ENCODE data around the gene KLHL41.

The KLHL41 gene

DNA sequence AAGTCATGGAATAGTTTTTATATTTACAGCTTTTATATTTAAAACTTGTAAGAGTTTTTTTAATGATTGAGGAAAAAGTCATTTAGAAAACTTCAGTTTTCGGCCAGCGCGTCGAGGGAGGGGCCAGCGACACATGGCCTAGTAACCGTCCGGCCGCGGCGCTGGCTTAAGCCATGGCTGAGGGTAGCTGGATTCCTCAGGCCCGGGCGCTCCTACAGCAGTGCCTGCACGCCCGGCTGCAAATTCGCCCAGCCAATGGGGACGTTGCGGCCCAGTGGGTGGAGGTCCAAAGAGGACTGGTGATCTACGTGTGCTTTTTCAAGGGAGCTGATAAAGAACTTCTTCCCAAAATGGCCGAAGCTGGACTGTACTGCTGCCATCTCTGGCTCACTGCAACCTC is 4.9 kb upstream of the KLHL41 start:
- H3K27ac ChIP-seq (replicated peaks), result no peak overlapping the region
- TF ChIP-seq, protein P1, sequence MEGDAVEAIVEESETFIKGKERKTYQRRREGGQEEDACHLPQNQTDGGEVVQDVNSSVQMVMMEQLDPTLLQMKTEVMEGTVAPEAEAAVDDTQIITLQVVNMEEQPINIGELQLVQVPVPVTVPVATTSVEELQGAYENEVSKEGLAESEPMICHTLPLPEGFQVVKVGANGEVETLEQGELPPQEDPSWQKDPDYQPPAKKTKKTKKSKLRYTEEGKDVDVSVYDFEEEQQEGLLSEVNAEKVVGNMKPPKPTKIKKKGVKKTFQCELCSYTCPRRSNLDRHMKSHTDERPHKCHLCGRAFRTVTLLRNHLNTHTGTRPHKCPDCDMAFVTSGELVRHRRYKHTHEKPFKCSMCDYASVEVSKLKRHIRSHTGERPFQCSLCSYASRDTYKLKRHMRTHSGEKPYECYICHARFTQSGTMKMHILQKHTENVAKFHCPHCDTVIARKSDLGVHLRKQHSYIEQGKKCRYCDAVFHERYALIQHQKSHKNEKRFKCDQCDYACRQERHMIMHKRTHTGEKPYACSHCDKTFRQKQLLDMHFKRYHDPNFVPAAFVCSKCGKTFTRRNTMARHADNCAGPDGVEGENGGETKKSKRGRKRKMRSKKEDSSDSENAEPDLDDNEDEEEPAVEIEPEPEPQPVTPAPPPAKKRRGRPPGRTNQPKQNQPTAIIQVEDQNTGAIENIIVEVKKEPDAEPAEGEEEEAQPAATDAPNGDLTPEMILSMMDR (IDR thresholded peaks at IDR 0.05; ENCODE audit: insufficient read depth, low read length), result no peak
- no peak for TF ChIP-seq GABPA (IDR thresholded peaks at IDR 0.05; ENCODE audit: low read depth)
- TF ChIP-seq POLR2AphosphoS5 (IDR thresholded peaks at IDR 0.05; ENCODE audit: low read depth), result no peak
- TF ChIP-seq, protein P2, sequence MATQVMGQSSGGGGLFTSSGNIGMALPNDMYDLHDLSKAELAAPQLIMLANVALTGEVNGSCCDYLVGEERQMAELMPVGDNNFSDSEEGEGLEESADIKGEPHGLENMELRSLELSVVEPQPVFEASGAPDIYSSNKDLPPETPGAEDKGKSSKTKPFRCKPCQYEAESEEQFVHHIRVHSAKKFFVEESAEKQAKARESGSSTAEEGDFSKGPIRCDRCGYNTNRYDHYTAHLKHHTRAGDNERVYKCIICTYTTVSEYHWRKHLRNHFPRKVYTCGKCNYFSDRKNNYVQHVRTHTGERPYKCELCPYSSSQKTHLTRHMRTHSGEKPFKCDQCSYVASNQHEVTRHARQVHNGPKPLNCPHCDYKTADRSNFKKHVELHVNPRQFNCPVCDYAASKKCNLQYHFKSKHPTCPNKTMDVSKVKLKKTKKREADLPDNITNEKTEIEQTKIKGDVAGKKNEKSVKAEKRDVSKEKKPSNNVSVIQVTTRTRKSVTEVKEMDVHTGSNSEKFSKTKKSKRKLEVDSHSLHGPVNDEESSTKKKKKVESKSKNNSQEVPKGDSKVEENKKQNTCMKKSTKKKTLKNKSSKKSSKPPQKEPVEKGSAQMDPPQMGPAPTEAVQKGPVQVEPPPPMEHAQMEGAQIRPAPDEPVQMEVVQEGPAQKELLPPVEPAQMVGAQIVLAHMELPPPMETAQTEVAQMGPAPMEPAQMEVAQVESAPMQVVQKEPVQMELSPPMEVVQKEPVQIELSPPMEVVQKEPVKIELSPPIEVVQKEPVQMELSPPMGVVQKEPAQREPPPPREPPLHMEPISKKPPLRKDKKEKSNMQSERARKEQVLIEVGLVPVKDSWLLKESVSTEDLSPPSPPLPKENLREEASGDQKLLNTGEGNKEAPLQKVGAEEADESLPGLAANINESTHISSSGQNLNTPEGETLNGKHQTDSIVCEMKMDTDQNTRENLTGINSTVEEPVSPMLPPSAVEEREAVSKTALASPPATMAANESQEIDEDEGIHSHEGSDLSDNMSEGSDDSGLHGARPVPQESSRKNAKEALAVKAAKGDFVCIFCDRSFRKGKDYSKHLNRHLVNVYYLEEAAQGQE (IDR thresholded peaks at IDR 0.05; ENCODE audit: insufficient replicate concordance, low read depth), result no peak
- no peak for TF ChIP-seq SPI1 (IDR thresholded peaks at IDR 0.05; ENCODE audit: borderline replicate concordance, low read depth)
- H3K4me3 ChIP-seq (replicated peaks; ENCODE audit: insufficient read depth, low read length), result no peak overlapping the region
- H3K27me3 ChIP-seq (ENCODE audit: insufficient read depth, poor library complexity, severe bottlenecking), result no peaks in the 10 kb centered on the region
- no peak for DNase-seq (ENCODE audit: low read depth in 1 of 2, low spot score in 1 of 2)

- no peak overlapping the region for H3K4me3 ChIP-seq (replicated peaks; ENCODE audit: insufficient read depth, low read length)
- no peak overlapping the region for H3K27ac ChIP-seq (replicated peaks)
- no peaks in the 10 kb centered on the region for H3K27me3 ChIP-seq (ENCODE audit: insufficient read depth, poor library complexity, severe bottlenecking)
- DNase-seq (ENCODE audit: low read depth in 1 of 2, low spot score in 1 of 2), result no peak
- TF ChIP-seq, protein P2 (IDR thresholded peaks at IDR 0.05; ENCODE audit: insufficient replicate concordance, low read depth), result no peak
- TF ChIP-seq SPI1 (IDR thresholded peaks at IDR 0.05; ENCODE audit: borderline replicate concordance, low read depth) (no peak), GABPA (IDR thresholded peaks at IDR 0.05; ENCODE audit: low read depth) (no peak), POLR2AphosphoS5 (IDR thresholded peaks at IDR 0.05; ENCODE audit: low read depth) (no peak)
- TF ChIP-seq, protein P1 (IDR thresholded peaks at IDR 0.05; ENCODE audit: insufficient read depth, low read length), result no peak
These were observed 1.8 kb upstream of the KLHL41 start for GRCh38 chr2:169507698-169508097.

DNA sequence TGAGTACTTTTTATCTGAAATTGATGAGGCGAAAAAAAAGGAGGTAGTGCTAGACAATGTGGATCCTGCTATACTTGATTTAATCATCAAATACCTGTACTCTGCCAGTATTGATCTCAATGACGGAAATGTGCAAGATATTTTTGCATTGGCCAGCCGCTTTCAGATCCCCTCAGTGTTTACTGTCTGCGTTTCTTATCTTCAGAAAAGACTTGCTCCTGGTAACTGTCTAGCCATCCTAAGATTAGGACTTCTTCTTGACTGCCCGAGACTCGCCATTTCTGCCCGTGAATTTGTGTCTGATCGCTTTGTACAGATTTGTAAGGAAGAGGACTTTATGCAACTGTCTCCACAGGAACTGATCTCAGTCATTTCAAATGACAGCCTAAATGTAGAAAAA is 453 bp downstream of the KLHL41 start:
- no peak for TF ChIP-seq SPI1 (IDR thresholded peaks at IDR 0.05; ENCODE audit: borderline replicate concordance, low read depth)
- TF ChIP-seq, protein P2 (IDR thresholded peaks at IDR 0.05; ENCODE audit: insufficient replicate concordance, low read depth), result no peak
- TF ChIP-seq GABPA (IDR thresholded peaks at IDR 0.05; ENCODE audit: low read depth), result no peak
- TF ChIP-seq, protein P1 (IDR thresholded peaks at IDR 0.05; ENCODE audit: insufficient read depth, low read length), result no peak
- no peak for TF ChIP-seq POLR2AphosphoS5 (IDR thresholded peaks at IDR 0.05; ENCODE audit: low read depth)
- H3K27me3 ChIP-seq (ENCODE audit: insufficient read depth, poor library complexity, severe bottlenecking), result no peaks in the 10 kb centered on the region
- H3K4me3 ChIP-seq (replicated peaks; ENCODE audit: insufficient read depth, low read length), result no peak overlapping the region
- DNase-seq (ENCODE audit: low read depth in 1 of 2, low spot score in 1 of 2), result no peak
- H3K27ac ChIP-seq (replicated peaks), result no peak overlapping the region
